ENCODE measurements around the gene ARPC1B. TPM values are rescaled to one million over a fixed set of nuclear protein-coding genes. Genes with fewer than 3 reads are reported as not detected.
"Not testable (repeated sequence)": the region's sequence is repeated elsewhere in the genome, so short reads cannot be mapped to it uniquely, and the experiment has no call there.

Gene ARPC1B
- 51.1 TPM for total RNA-seq
- long read RNA-seq, transcript ARPC1B-201 (10 exons, 1,564 nt), result major isoform, 35 of 46 reads
- long read RNA-seq, transcript ARPC1B-222 (11 exons, 1,669 nt), result minor isoform, 5 of 46 reads
- long read RNA-seq, partial matches to known transcripts, result 2 of 46 reads
- long read RNA-seq, other reads (novel, unspliced or antisense), result 1 of 46 reads

GRCh38 chr7:99374111-99375064 is at the start of gene ARPC1B:
TSS of gene ARPC1B (plus strand) at chr7:99374730. CDS start at chr7:99385715, 10,985 bp downstream.
- intact Hi-C loops (cut with DNase I), result loop anchor here (1.0 to 5.0 kb wide), 2 partner anchors 34 to 42 kb away; partner anchors contain the start of genes BUD31 and PDAP1

GRCh38 chr7:99325001-99325493 is 49.5 kb upstream of the ARPC1B start:
- intact Hi-C loops (cut with DNase I), result loop anchor here (5.0 to 10.0 kb wide), 2 partner anchors 82 to 180 kb away; partner anchors contain the start of genes BUD31, PDAP1 and SMURF1
- ATAC-seq (peak; percentile 1), DNase-seq (ENCODE audit: missing footprints) (no peak)

More at GRCh38 chr7:99374111-99375064, at the start of gene ARPC1B:
- DNase-seq (ENCODE audit: missing footprints) (peak; percentile 95), ATAC-seq (peak; percentile 79)

GRCh38 chr7:99325592-99326407 is 48.7 kb upstream of the ARPC1B start, which contains the start of gene ARPC1A:
TSS of gene ARPC1A (plus strand) at chr7:99325898. CDS start at chr7:99333354, 7,456 bp downstream.
- DNase-seq (ENCODE audit: missing footprints) (peak; percentile 94), ATAC-seq (peak; percentile 98)
- intact Hi-C loops (cut with DNase I), result loop anchor here (5.0 to 10.0 kb wide), 2 partner anchors 82 to 181 kb away; partner anchors contain the start of genes BUD31, PDAP1 and SMURF1

- intact Hi-C loops (cut with DNase I), result loop anchor here (5.0 to 10.0 kb wide), 2 partner anchors 81 to 182 kb away; partner anchors contain the start of genes BUD31, PDAP1 and SMURF1
- DNase-seq (ENCODE audit: missing footprints) (no peak), ATAC-seq (no peak)
Measured at GRCh38 chr7:99326408-99326782, 48.1 kb upstream of the ARPC1B start.

- DNase-seq (ENCODE audit: missing footprints); ATAC-seq: not testable (repeated sequence)
- intact Hi-C loops (cut with DNase I), result loop anchor here (5.0 kb wide), 1 partner anchor 42 kb away; the partner anchor contains the start of gene ARPC1B
Measured at GRCh38 chr7:99330314-99330961, 44.1 kb upstream of the ARPC1B start.

GRCh38 chr7:99331002-99331401 is 43.5 kb upstream of the ARPC1B start:
- no peak for ATAC-seq
- intact Hi-C loops (cut with DNase I), result loop anchor here (5.0 kb wide), 1 partner anchor 41 kb away; the partner anchor contains the start of gene ARPC1B
- DNase-seq (ENCODE audit: missing footprints), result no peak

- intact Hi-C loops (cut with DNase I), result no loop called here
- DNase-seq (ENCODE audit: missing footprints) (no peak), ATAC-seq (no peak)
Measured at GRCh38 chr7:99339595-99339994, 34.9 kb upstream of the ARPC1B start.

- ATAC-seq, result no peak
- intact Hi-C loops (cut with DNase I), result no loop called here
- DNase-seq (ENCODE audit: missing footprints), result no peak
Measured at GRCh38 chr7:99340659-99341058, 33.9 kb upstream of the ARPC1B start.

- DNase-seq (ENCODE audit: missing footprints) (peak; percentile 68), ATAC-seq (no peak)
- intact Hi-C loops (cut with DNase I), result no loop called here
Measured at GRCh38 chr7:99344061-99344647, 30.4 kb upstream of the ARPC1B start.

GRCh38 chr7:99350641-99351040 is 23.9 kb upstream of the ARPC1B start:
- ATAC-seq; intact Hi-C loops (cut with DNase I); DNase-seq (ENCODE audit: missing footprints): not testable (repeated sequence)

GRCh38 chr7:99352247-99352646 is 22.3 kb upstream of the ARPC1B start:
- ATAC-seq (no peak), DNase-seq (ENCODE audit: missing footprints) (no peak)
- intact Hi-C loops (cut with DNase I), result no loop called here

GRCh38 chr7:99355098-99355497 is 19.4 kb upstream of the ARPC1B start:
- ATAC-seq, result no peak
- intact Hi-C loops (cut with DNase I), result no loop called here
- DNase-seq (ENCODE audit: missing footprints), result no peak

GRCh38 chr7:99357701-99358490 is 16.6 kb upstream of the ARPC1B start:
- intact Hi-C loops (cut with DNase I), result no loop called here
- ATAC-seq (peak; percentile 16), DNase-seq (ENCODE audit: missing footprints) (no peak)

GRCh38 chr7:99358521-99358920 is 16.0 kb upstream of the ARPC1B start:
- DNase-seq (ENCODE audit: missing footprints); intact Hi-C loops (cut with DNase I); ATAC-seq: not testable (repeated sequence)

- no peak for ATAC-seq
- intact Hi-C loops (cut with DNase I), result no loop called here
- no peak for DNase-seq (ENCODE audit: missing footprints)
Measured at GRCh38 chr7:99359465-99360154, 14.9 kb upstream of the ARPC1B start.

GRCh38 chr7:99362801-99363200 is 11.7 kb upstream of the ARPC1B start:
- no peak for DNase-seq (ENCODE audit: missing footprints)
- intact Hi-C loops (cut with DNase I), result no loop called here
- no peak for ATAC-seq

Measured in Right ventricle myocardium inferior (tissue), 1 donor.